Prostate gland (tissue), 2 donors: ENCODE results near the gene ANGPT4.

ENCODE experiments used
- POLR2A ChIP-seq: fragments of 450-650 bp; IDR thresholded peaks from one replicate; pipeline ENCODE4 v1.6.1; 2016; ENCODE audit warnings: antibody characterized with exemption, mild to moderate bottlenecking
- TF ChIP-seq, protein P1 (sequence below), 4 experiments: fragments of 200-600 bp in 2 of 4; fragments of 450-650 bp in 2 of 4; sonication (generic) in 2 of 4; IDR thresholded peaks; 1 replicate in 3 of 4; 2 replicates in 1 of 4; pipeline ENCODE4 v1.5.1; 2016 to 2019; ENCODE audit warnings: antibody characterized with exemption in 4 of 4, mild to moderate bottlenecking in 2 of 4, moderate library complexity in 2 of 4

DNA sequence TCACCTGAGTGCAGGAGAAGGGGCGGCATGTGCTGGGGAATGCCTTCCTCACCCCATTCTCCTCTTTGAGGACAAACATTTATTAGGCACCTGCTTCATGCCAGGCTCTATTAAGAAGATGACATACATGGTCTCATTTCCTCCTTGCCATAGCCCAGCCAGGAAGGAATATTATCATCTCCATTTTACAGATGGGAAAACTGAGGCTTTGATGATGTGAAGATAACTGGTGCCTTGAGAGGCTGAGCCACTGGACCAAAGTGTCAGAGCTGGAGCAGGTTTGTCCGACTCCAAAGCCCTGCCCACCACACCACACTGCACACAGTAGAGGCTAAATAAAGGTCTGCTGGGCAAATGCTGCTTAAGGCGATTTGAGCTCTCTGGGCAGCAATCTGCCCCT is 45.4 kb downstream of the ANGPT4 start:
- TF ChIP-seq, protein P1, sequence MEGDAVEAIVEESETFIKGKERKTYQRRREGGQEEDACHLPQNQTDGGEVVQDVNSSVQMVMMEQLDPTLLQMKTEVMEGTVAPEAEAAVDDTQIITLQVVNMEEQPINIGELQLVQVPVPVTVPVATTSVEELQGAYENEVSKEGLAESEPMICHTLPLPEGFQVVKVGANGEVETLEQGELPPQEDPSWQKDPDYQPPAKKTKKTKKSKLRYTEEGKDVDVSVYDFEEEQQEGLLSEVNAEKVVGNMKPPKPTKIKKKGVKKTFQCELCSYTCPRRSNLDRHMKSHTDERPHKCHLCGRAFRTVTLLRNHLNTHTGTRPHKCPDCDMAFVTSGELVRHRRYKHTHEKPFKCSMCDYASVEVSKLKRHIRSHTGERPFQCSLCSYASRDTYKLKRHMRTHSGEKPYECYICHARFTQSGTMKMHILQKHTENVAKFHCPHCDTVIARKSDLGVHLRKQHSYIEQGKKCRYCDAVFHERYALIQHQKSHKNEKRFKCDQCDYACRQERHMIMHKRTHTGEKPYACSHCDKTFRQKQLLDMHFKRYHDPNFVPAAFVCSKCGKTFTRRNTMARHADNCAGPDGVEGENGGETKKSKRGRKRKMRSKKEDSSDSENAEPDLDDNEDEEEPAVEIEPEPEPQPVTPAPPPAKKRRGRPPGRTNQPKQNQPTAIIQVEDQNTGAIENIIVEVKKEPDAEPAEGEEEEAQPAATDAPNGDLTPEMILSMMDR (IDR thresholded peaks at IDR 0.05), result no peak
- TF ChIP-seq POLR2A, result no peak
